ENCODE results near the gene TNS2. TPM values are rescaled to one million over a fixed set of nuclear protein-coding genes. Genes with fewer than 3 reads are reported as not detected.
A peak's percentile ranks its signal among the peaks of the same experiment; 100 is the strongest.

The TNS2 gene
- total RNA-seq, 4 donors from 2014 or later, result 173 to 226 (median 202) TPM

DNA sequence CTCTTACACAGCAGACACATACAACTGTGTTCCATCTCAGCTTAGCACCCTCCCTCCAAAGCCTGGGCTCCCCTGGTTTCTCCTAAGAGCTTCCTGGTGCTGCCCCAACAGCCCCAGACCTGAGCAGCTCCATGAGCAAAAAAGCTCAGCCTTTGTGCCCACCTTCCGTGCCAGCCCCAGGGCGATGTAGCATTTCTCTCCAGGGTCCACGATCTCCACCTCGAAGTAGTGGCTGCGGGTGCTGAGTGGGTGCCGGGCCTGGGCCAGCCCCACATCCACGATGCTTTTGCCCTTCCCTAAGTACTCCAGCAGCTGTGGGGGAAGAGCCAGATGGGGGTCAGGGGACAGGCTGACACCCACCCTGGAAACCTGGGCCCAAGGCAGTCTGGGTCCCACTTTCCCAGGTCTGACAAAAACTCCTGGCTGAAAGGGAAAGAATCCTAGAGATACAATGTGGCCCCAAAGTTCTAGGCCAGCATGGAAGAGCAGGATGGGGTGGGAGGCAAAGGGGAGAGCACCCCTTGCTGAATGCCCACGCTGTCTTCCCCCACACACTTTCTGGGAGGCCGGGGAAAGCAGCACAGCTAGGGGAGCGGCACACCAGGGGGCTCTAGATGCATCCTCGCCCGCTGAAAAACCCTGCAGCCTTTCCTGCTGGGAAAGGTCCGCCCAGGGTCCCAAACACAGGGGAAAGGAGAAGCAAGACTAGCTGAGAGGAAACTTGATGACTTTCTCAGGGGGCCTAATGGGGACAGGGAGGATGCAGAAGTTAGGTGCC is 18.3 kb downstream of the TNS2 start:
- peaks cover 89 to 100% (median 99%) of the 10 kb centered on the region in 4 donors for H3K4me1 ChIP-seq
- 81% methylated on average over 13 of the region's 13 CpGs for WGBS
- peak; percentile 90 for DNase-seq (ENCODE audit: extremely low spot score)
- H3K36me3 ChIP-seq, result peaks cover 9 to 62% (median 54%) of the 10 kb centered on the region in 4 donors
- TF ChIP-seq EP300 (IDR thresholded peaks at IDR 0.05) (no peak), POLR2AphosphoS5 (IDR thresholded peaks at IDR 0.05) (no peak), POLR2A (IDR thresholded peaks at IDR 0.05; ENCODE audit: low read depth) (no peak)
- TF ChIP-seq, protein P1, sequence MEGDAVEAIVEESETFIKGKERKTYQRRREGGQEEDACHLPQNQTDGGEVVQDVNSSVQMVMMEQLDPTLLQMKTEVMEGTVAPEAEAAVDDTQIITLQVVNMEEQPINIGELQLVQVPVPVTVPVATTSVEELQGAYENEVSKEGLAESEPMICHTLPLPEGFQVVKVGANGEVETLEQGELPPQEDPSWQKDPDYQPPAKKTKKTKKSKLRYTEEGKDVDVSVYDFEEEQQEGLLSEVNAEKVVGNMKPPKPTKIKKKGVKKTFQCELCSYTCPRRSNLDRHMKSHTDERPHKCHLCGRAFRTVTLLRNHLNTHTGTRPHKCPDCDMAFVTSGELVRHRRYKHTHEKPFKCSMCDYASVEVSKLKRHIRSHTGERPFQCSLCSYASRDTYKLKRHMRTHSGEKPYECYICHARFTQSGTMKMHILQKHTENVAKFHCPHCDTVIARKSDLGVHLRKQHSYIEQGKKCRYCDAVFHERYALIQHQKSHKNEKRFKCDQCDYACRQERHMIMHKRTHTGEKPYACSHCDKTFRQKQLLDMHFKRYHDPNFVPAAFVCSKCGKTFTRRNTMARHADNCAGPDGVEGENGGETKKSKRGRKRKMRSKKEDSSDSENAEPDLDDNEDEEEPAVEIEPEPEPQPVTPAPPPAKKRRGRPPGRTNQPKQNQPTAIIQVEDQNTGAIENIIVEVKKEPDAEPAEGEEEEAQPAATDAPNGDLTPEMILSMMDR (IDR thresholded peaks at IDR 0.05), result no peak
- no peak overlapping the region for H3K4me3 ChIP-seq
- intact Hi-C loops (cut with DNase I), result loop anchor here (2.0 kb wide), 1 partner anchor 123 kb away; no protein-coding TSS in a partner anchor
- peak overlapping the region; percentile 83 to 95 (median 90) for H3K27ac ChIP-seq (replicated peaks in 1 of 4)
- H3K27me3 ChIP-seq, result no peaks in the 10 kb centered on the region
- no peaks in the 10 kb centered on the region for H3K9me3 ChIP-seq

DNA sequence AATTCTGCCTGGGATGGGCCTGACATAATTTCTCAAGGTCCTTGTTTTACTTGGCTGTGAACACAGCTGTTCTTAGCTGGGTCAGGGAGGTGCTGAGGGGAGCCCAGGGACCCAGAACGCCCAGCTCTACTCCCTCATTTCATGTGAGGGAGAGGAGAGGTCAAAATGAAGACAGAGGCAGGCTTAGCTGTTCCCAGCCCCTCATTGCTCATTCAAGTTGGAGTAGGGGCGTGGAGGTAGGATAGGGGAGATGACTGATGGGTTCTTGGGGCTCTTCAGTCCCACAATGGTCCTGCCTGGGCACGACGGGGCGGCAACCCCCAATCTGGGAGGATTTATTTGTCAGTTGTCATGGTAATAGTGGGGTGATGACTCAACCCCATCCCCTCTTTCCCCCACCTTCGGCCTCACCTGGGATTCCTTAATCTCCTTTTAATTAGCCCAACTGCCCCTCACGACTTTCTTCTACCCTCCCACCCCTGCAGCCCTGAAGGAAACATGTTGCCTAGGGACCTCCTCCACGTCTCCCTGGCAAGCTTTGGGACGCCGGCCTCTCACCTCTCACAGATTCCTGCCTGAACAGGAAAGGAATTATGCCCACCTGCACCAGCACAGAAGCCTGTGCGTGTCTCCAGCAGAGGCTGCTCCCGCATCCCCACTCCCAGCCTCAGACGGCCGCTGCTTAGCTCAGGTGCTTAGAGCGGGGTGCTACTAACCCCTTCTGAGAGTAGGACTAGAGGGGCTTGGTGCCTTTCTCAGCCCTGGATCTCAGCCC is 19.1 kb downstream of the TNS2 start:
- peaks cover 89 to 100% (median 99%) of the 10 kb centered on the region in 4 donors for H3K4me1 ChIP-seq

DNA sequence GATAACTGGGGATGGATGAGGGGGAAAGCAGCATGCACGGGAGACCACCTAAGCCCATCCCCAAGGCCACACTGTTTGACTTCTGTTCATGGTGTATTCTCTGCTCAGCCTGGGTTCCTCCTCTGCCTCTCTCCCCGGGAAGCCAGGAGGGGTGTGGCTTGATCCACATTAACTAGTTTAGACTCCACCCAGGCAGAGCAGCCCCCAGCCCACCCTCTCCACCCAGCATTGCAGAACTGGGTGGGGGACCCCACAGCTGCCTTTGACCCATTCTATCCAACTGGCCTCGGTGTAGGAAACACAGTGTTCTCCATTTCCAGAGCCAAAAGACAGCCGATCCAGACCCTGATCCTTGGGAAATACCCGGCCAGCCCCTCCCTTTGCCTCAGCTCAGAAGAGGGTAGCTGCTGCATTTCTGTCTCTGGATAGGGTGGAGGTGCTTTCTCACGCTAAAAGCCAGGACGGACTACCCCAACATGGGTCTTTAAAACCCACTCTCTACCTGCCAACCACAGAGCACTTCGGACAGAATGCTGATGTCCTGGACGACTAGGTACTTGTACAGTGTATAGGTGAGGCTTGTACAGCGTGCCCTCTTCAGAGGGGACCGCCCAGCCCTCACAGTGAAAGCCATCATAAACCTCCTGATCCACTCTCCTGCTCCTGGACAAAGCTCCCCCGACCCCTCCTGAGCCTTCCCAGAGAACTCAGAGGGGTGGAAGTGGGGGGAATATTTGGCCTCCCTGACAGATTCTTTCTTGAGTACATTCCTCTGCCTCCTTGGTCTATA is 20.0 kb downstream of the TNS2 start:
- no peaks in the 10 kb centered on the region for H3K9me3 ChIP-seq
- DNase-seq (ENCODE audit: extremely low spot score), result peak; percentile 93
- intact Hi-C loops (cut with DNase I), result loop anchor here (10.0 kb wide), 1 partner anchor 85 kb away; no protein-coding TSS in a partner anchor
- WGBS, result 59% methylated on average over 12 of the region's 12 CpGs
- TF ChIP-seq POLR2A (IDR thresholded peaks at IDR 0.05; ENCODE audit: low read depth), result no peak
- no peak for TF ChIP-seq EP300 (IDR thresholded peaks at IDR 0.05)
- TF ChIP-seq POLR2AphosphoS5 (IDR thresholded peaks at IDR 0.05), result peak; percentile 49 to 55
- TF ChIP-seq, protein P1 (IDR thresholded peaks at IDR 0.05), result no peak
- peak overlapping the region; percentile 83 to 95 (median 90) for H3K27ac ChIP-seq (replicated peaks in 1 of 4)
- peaks cover 87 to 100% (median 99%) of the 10 kb centered on the region in 4 donors for H3K4me1 ChIP-seq
- no peaks in the 10 kb centered on the region for H3K27me3 ChIP-seq
- H3K36me3 ChIP-seq, result peaks cover 14 to 60% (median 42%) of the 10 kb centered on the region in 4 donors
- H3K4me3 ChIP-seq, result peak overlapping the region in 3 of 4 donors; percentile 0 to 16 (median 13)

More for the DNA sequence above, 19.1 kb downstream of the TNS2 start:
- Histone ChIP-seq H3K27me3 (no peaks in the 10 kb centered on the region), H3K36me3 (peaks cover 9 to 60% (median 47%) of the 10 kb centered on the region in 4 donors), H3K9me3 (no peaks in the 10 kb centered on the region), H3K4me3 (peak overlapping the region in 1 of 4 donors; percentile 10), H3K27ac (replicated peaks in 1 of 4) (peak overlapping the region; percentile 83 to 95 (median 90))
- peak; percentile 91 for DNase-seq (ENCODE audit: extremely low spot score)
- intact Hi-C loops (cut with DNase I), result no loop called here
- 79% methylated on average over 15 of the region's 15 CpGs for WGBS
- TF ChIP-seq, protein P1 (IDR thresholded peaks at IDR 0.05), result no peak
- TF ChIP-seq POLR2A (IDR thresholded peaks at IDR 0.05; ENCODE audit: low read depth) (no peak), POLR2AphosphoS5 (IDR thresholded peaks at IDR 0.05) (no peak), EP300 (IDR thresholded peaks at IDR 0.05) (no peak)

DNA sequence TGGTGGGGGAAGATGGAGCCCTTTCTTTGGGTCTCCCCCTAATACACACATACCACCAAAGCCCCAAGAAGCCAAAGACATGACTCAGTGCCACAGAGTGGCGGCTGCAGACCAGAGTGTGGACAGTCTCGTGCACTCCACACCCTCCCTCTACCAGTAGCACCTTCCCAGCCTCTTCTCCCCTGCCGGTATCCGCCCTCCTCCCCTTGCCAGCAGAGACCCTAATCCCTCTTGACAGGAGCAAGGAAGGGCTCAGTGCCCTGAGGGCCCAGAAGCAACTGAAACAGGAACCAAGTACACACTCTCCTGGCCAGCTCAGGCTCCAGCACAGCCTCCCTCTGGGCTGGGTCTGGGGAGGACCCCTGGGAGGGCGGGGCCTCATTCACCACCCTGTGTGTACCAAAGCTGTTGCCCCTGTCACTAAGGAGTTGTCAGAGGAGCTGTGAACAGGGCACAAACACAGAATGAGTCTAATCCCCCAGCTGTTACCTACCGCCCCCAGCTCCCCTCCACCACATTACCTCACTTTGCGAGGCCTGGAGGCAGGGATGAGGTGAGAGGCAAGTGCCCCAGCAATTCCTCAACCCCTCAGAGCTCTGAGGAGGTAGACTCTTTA is 21.1 kb downstream of the TNS2 start:
- Histone ChIP-seq H3K27me3 (no peaks in the 10 kb centered on the region), H3K27ac (replicated peaks in 1 of 4) (peak overlapping the region; percentile 83 to 95 (median 90)), H3K4me1 (peaks cover 75 to 100% (median 99%) of the 10 kb centered on the region in 4 donors), H3K4me3 (no peak overlapping the region), H3K9me3 (no peaks in the 10 kb centered on the region), H3K36me3 (peaks cover 17 to 60% (median 40%) of the 10 kb centered on the region in 4 donors)
- TF ChIP-seq POLR2A (IDR thresholded peaks at IDR 0.05; ENCODE audit: low read depth) (no peak), EP300 (IDR thresholded peaks at IDR 0.05) (no peak), POLR2AphosphoS5 (IDR thresholded peaks at IDR 0.05) (no peak)
- TF ChIP-seq, protein P1 (IDR thresholded peaks at IDR 0.05), result no peak
- DNase-seq (ENCODE audit: extremely low spot score), result no peak
- intact Hi-C loops (cut with DNase I), result loop anchor here (10.0 kb wide), 1 partner anchor 84 kb away; no protein-coding TSS in a partner anchor
- WGBS, result 56% methylated on average over 7 of the region's 7 CpGs

Measured in esophagus muscularis mucosa (tissue), 4 donors.